Fibroblast of mammary gland (primary cell): ENCODE results near the gene GUCA1C.

ENCODE experiments used
- DNase-seq: peaks from one replicate; pipeline ENCODE4 v3.0.0-alpha.2; 2010; ENCODE audit warnings: low read depth
- H3K4me3 ChIP-seq: 2 replicates; pipeline ENCODE4 v1.5.1; 2011; ENCODE audit warnings: low read depth, mild to moderate bottlenecking, low read length, moderate library complexity; ENCODE audit not compliant: control insufficient read depth
- CTCF ChIP-seq: conservative IDR thresholded peaks from 2 replicates; pipeline ENCODE4 v1.5.1; 2011; ENCODE audit warnings: low read depth, low read length, inconsistent platforms; ENCODE audit not compliant: control insufficient read depth, insufficient read depth

The GUCA1C gene

GRCh38 chr3:108863799-108864135 is 89.9 kb downstream of the GUCA1C start:
- no peak for DNase-seq
- no peak overlapping the region for H3K4me3 ChIP-seq
- TF ChIP-seq CTCF, result no peak

- no peak overlapping the region for H3K4me3 ChIP-seq
- DNase-seq, result peak; percentile 80
- TF ChIP-seq CTCF, result no peak
Observed at GRCh38 chr3:108862865-108863798, 90.5 kb downstream of the GUCA1C start.

- no peak overlapping the region for H3K4me3 ChIP-seq
- no peak for TF ChIP-seq CTCF
- DNase-seq, result no peak
Observed at GRCh38 chr3:108861401-108861800, 92.3 kb downstream of the GUCA1C start.
